Stimulated activated CD4-positive, alpha-beta T cell treated with anti-CD3 and anti-CD28 coated beads, Interleukin-15, amount 100 ng/mL, for 1 hour (primary cell): Measurements from ENCODE around the gene NFRKB.

Source experiments
- DNase-seq, 2 donors: peaks; one replicate each; pipeline ENCODE4 v3.0.0-alpha.2; 2020; ENCODE audit warnings: low read depth in 1 of 2, low spot score in 1 of 2

NFRKB gene

DNA sequence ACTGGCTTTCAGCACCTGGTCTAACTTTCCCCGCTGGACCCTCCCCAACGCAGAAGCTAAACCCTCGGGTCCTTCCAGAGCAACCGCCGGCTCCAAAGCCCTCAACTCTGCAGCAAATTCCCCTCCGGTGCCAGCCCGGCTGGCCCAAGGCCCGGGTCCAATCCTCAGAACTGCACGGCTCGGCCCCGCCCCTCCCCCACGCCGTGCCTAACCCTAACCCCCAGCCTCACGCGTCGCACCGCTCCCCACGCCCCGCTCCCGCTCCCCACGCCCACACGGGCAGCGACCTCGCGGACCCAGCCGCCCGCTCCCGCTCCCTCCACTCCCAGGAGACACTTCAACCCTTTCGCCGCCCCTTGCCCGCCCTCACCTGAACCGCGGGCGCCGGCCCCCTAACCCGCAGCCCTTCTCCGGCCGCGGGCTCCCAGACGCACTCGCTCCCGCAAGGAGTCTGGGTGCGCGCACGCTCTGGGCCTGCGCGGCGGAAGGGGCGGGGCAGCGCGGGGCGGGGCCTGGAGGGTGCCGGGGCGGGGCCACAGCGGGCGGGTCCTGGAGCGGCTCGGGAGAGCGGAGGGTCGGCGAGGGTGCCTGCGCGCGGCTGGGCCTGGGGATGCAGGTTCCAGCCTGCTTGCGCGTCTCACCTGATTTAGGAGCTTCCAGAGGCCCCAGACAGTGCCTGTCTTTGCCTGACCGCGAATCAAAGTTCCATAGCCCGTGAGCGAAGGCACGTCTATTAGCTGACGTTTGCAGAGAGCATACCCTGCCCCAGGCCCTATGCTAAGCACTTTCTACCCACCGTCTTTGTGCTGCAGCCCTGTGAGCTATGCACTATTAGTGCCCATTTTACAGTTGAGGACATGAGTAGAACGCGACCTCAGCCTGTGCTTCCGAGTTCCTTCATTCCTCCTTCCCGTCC lies at the start of gene NFRKB:
TSS of gene NFRKB (minus strand) at position 453 of the 916 bp plus-strand sequence. CDS start 2,729 bp downstream, outside the sequence.
- DNase-seq = peak; percentile 81 to 91

DNA sequence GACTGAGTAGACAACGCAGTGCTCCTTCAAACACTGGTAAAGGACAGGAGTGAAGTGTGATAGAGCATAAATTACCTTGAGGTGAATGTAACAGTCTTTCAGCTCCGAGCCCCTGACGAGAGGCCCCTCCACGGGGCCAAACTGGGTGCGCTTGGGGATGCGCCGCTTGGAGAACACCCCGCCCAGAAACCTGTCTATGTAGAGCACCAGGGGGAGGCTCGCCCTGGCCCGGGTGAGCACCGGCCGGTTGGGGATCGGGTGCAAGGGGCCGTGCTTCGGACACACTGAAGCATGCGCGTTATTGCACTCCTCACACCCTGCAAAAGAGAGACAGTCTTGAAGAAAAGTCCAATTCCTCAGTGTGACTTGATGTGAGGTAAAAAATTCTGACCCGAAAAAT lies 49.3 kb upstream of the NFRKB start:
- no peak for DNase-seq

DNA sequence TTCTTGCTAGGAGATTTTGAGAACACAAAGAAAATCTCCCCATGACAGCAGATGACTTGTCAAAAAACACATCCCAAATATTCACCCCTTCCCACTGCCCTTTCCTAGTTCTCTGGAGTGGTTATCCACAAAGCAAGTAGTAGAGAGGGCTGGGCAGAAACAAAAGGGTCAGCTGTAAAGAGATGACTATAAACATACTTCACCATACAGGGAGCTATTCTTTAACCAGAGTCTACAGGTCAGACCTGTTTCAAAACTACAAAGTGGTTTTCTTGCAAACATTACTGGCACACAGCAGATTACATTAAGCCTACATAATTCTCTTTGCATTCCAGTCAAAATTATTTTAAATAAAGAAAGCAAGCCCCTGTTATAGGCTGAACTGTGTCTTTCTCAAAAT lies 47.7 kb upstream of the NFRKB start:
- no peak for DNase-seq

DNA sequence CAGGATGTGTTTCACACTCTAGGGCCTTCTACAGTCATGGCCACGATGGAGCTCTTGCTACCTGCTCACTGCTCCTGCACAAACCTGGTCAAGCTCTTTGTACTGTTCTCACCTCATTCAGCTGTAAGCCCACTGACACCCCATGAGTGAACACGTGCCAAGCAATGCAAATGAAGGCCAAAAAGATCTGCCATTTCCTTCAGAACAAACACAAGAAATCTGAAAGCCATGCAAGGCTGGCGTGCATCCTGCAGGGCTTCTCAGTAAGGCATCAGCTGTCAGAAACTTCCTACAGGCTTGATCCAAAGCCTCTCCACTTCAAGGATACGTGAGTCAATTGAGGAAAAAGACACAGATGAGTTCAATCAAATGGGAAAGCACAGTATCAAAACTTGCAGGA lies 44.1 kb upstream of the NFRKB start:
- DNase-seq = no peak

DNA sequence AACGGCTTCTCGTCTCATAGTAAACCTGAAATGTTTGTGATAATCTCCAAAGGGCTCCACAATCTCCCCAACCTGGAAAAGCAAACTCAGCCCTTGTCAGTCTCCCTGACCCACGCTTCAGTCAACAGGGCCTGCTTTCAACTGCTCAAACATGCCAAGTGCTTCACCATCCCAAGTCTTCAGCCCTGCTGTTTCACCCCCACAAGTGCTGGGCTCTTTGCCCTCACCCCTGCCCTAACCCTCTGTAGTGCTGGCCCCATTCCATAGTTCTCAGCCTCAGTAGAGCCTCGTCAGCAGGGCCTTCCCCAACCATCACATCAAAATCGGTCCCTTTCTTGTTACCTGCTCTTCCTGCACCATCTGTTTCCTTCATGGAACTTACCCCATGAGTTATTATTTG lies 43.4 kb upstream of the NFRKB start:
- no peak for DNase-seq

DNA sequence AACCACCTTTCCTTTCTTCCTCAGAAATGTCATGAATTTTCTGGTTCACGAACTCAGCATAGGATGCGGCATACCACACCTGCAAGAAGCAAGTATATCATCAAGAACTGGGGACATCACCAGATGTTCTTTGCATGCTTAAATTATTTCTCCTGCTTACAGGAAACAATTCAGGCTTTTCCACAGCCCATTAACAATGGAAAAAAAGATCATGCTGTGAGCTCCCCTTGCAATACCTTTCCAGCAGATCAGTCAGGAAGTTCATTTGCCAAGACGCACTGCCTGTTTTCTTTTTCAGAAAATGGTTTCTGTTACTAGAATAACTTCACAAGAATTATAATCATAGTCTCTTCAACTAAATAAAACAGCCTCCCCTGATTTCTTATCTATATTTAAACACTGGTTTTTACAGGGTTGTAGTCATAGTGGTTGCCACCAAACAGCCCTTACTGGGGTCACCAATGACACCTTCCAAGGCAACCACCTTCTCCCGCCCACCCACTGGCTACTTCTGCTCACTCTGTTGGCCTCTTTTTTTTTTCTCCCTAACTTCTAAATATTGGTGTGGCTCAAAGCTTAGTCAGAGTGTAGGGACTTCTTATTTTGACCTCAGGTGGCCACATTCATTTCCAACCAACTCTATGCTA lies 42.3 kb upstream of the NFRKB start:
- no peak for DNase-seq

DNA sequence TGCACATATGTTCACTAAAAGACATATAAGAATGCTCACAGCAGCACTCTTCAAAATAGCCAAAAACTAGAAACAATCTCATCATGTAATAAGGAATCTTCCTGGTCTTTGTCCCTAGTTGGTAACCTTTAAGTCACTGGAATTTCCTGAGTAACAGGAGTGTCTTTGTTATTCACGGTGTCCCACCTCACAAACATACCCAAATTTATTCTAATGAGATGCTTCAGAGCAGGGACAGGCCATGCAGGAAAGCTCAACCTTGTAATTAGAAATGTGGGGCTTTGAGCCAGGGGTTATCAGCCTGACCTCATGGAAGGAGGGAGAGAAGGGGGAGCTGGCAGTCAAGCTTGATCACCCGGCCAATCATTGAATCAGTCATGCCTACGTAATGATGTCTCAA lies 40.3 kb upstream of the NFRKB start:
- no peak for DNase-seq

DNA sequence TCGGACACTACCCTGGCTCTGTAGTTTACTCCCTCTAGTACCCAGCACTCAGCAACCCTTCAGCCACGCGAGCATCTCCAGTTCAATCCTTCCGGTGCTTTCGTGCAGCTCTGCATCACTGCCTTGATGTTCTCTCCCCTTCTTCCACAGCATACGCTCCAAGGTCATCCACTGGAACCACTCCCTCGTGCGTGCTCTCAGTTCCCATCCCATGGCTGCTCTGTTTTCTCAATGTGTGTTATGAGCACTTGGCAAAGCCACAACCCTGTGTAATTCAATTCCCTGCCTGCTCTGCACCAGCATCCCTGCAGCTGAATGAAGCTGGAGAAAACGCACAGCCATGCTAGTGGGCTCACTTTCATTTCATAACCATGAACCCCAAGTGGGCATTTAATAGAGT lies 38.5 kb upstream of the NFRKB start:
- DNase-seq = no peak

DNA sequence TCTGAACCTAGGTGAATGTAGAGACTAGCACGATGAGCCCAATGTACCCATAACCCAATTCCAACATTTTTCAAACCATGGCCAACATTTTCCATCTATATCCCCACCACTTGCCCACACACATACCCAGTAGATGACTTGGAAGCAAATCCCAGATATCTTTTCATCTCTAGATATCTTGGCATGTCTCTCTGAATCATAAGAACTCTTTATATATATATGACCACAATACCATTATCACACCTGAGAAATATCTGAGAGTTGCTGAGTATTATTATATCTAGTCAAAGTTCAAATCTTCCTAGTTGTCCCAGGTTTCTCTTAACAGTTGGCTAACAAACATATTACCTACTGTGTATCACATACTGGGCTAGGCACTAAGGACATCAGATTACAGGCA lies 37.9 kb upstream of the NFRKB start:
- no peak for DNase-seq

DNA sequence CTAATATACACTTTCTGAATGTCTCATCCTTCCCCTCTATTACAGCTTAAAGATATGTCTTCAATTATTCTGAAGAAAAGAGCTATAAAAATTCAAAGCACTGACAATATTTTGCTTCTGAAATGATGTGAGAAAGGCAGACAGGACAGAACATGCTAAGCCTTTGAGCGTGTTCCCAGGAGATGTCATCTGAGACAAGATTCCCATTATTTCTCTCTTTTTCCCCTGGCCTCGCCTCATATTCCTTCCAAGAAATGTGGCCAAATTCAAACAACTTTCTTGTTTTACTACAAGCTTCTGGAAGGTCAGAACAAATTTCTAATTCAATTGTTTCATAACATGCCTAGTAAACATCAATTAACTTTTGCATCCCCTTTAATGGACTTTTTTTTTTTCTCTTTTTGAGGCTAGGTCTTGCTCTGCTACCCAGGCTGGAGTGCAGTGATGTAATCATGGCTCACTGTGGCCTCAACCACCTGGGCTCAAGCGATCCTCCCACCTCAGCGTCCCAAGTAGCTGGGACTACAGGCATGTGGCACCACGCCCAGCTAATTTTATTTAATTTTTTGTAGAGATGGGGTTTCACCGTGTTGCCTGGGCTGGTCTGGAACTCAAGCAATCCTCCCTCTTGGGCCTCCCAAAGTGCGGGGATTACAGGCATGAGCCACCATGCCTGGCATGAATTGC lies 37.1 kb upstream of the NFRKB start:
- no peak for DNase-seq

DNA sequence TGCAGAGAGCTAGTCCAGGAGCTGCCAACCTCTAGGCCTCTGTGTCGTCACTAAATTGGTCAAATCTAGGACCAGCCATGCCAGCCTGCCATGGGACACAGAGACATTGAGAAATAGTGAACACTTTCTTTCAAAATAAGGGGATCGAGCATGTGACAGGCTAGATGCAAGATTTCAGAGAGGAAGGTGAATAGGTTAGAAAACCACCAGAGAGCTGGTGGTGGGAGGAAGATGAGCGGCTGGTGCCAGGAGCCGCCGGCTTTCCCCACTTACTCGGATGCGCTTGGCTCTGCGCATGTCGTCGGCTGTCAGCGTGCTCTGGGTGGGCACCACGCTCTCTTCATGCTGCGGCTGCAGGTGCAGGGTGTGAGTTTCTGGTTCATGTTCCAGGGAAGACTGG lies 35.4 kb upstream of the NFRKB start:
- DNase-seq = no peak

DNA sequence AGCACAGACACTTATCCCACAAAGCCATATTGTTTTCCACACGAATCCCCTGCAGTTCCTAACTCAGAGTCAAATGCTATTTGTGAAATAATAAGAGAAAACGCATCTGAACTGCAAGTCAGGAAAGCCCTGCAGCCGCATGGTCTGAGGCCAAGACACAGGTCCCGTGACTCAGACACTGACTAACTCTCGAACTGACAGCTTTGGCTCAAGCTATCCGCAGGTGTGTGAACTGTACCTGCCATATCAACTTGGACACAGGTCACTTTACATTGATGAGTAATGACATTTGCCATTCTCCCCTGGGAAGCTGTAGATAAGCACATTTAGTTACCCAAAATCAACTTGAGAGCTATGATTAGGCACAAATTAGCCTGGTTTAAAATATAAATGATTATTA lies 34.9 kb upstream of the NFRKB start:
- DNase-seq = no peak

DNA sequence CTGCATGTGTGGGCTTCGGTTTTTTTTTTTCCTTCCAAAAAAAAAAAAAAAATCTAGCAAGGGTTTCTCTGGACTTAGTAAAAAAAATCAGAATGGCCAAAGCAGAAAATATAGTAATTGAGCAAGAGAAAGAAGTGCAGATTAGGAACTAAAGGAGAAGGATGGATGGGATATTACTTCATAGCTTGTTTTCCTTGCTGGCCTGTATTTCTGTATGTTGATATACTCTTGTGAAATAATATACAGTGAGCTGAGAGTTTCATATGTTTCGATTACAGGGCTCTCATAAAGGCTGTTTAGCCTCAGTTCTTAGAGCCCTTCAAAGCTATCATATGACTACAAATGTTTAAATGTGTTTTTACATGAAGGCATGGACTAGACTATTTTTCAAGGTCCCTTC lies 34.3 kb upstream of the NFRKB start:
- DNase-seq = no peak

DNA sequence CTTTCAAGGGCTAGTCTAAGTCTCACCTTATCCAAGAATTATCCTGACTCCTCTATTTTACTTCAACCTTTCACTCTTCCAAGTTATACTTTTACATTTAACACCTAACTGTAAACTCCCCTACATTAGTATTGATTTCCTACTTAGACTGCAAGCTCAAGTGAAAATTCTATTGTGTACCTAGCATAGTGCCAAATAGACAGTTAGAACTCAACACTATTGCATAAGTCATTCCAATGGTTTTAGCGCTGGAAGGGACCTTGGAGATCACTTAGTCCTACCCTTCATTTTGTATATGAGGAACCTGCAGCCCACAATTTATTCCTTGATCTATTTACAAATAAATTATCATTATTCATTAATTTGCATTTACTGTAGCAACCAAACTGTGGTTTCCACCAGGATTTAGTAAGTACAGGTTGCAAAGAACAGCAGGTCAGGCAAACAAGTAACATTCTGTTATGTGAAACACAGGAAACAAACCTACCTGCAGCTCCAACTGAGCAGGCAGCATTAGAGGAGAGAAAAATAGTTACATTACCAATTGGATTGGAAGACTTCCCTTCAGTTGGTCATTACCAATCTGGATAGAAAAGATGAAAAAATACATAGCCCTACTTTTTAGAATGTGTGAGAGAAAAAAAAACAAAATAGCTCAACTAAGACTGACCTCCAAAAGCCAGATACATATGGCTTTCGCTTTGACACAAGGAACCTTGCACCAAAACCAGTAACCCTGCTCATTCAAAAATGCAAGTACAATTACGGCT lies 33.7 kb upstream of the NFRKB start:
- DNase-seq = no peak

DNA sequence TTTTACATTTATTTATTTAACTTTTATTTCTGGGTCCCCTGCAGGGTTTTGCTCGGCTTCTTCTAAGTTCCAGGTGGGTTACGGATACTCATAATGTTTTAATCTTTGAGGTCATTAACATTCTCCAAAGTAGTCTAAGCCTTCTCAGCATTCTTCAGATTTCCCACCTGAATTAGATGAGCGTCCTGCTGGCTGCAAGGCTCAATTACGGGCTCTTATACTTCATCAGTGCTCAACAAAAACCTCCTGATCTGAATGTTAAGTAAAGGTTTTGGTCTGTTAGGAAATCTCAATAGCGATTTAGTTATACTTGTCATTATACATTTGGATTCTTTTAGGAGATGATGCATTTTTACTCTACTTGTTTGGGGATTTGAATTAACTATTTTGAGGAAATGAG lies 27.3 kb upstream of the NFRKB start:
- no peak for DNase-seq

DNA sequence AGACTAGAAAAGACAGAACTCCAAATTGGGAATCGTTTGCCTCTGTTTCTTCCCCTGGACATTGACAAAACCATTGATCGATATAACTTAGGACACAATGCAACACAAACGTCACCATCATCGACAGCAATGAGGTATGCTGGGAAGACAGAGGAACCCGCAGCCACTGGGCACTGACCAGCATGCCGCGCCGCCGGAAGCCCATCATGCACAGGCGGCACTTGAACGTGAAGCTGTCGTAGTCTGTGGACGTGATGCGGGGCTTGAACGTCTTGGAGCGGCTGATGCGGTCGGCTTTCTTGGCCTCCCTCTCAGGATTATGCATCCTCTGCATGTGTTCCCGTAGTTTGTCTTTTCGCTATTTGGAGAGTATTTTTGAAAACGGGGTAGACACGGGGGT lies 23.0 kb upstream of the NFRKB start:
- DNase-seq = no peak

DNA sequence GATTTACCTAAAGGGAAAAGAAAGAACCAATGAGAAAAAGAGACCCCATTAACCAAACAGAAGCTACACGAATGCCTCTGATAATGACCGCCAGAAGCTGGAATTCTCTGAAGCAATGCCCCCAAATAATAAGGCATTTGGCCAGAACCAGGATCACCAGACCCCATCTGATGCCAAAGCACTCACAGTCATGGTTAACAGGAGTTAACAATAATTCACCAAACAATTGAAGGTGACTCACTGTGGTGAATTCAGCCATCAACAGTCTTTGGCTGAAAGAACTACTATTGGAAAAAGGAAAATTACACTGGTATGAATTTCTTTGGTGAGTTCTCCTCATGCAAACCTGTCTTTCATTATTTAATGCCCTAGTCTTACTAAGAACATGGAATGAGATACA lies 21.9 kb upstream of the NFRKB start:
- no peak for DNase-seq

DNA sequence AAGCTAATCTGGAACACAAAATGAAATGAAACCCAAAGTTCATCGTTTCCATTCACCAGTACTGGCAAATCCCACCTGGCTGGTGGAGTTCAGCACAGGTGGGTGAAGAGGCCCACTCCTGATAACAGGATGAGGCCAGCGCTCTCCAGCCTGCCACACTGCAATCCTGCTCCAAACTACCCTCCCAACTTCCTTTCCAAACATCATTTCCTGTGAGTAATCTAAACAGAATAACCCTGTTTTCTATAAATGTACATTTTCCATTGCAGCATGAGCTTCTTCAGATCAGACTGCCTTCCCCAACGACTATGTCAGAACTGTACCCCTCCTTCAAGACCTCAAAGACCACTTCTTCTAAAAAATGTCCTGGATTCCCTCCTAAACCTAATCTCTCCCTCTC lies 15.9 kb upstream of the NFRKB start:
- no peak for DNase-seq

DNA sequence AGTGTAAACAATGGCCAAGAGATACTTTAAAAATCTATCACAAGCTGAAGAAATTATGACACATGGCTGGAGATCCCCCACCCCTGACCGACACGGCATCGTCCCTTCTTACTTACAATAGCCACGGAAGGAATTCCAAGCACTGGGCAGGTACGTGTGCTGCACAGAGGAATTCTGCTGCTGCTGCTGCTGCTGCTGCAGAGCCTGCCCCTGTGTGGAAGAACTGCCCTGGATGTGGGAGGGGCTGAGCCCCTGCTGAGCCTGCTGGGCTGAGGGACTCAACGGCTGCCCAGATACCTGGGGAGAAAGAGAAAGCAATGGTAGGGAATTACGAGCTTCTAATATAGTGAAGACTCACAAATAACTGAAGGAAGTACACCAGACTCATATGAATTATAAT lies 15.0 kb upstream of the NFRKB start:
- DNase-seq = no peak

DNA sequence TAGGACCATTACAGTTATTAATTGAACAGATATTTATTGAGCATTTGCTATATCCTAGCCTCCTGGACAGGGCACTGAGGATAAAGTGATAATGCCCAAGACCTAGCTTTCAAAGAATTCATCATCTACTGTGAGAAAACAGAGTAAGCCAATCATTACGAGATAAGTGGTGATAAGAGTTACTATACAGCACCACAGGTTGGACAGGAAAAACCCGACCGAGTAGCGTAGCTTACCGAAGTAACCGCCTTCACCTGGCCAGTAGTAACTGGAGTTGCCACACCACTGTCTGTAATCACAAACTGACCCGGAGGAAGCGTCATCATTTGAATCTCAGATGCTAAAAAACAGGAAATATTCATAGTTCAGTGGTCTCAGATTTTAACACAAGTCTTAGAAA lies 10.0 kb upstream of the NFRKB start:
- no peak for DNase-seq

DNA sequence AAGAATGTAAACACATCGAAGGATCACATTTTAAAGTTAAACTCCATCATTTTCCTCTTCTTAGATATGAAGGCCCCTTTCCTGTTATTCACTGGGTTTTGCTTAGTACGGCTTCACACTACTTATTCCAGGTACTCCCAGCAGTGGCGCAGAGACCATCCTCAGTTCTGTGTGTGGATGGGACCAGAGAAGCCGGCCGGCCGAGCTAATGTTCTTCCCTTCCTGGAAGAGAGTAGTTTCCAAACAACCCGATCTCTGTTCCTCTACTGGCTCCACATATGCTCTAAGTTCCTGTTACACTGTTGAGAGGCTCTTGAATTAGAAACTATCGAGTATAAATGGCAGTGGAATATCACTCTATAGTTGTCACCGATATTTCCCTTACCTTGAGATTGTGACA lies 684 bp upstream of the NFRKB start:
- DNase-seq = no peak
